ENCODE results near the gene PERCC1. TPM values are rescaled to one million over a fixed set of nuclear protein-coding genes. Genes with fewer than 3 reads are reported as not detected.

PERCC1 gene
- total RNA-seq, 4 donors from 2014 or later: not detected

DNA sequence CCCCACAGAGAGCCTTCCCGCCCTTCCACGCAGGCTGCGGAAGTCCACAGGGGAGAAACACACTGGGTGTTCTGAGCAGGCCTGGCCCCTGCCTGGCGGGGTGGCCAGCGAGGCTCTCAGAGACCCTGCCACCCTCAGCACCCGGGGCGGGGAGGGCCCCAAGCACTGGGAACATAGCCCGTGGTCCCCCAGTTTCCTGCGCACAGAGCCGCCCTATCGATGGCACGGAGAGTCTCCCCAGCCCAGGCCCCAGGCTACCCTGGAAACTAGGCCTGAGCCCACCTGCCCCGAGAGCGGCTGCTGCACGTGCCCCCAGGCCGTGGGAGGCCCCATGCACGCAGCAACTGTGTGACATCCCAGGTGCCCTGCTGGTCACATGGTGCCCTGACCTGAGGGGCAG, 23.7 kb downstream of the PERCC1 start:
- no peaks in the 10 kb centered on the region for H3K4me1 ChIP-seq
- H3K4me3 ChIP-seq: no peak overlapping the region
- no peaks in the 10 kb centered on the region for H3K36me3 ChIP-seq
- H3K27me3 ChIP-seq: no peaks in the 10 kb centered on the region
- DNase-seq: no peak
- H3K27ac ChIP-seq: no peak overlapping the region
- no peaks in the 10 kb centered on the region for H3K9me3 ChIP-seq
- TF ChIP-seq POLR2A (IDR thresholded peaks at IDR 0.05): no peak
- TF ChIP-seq, protein P1, sequence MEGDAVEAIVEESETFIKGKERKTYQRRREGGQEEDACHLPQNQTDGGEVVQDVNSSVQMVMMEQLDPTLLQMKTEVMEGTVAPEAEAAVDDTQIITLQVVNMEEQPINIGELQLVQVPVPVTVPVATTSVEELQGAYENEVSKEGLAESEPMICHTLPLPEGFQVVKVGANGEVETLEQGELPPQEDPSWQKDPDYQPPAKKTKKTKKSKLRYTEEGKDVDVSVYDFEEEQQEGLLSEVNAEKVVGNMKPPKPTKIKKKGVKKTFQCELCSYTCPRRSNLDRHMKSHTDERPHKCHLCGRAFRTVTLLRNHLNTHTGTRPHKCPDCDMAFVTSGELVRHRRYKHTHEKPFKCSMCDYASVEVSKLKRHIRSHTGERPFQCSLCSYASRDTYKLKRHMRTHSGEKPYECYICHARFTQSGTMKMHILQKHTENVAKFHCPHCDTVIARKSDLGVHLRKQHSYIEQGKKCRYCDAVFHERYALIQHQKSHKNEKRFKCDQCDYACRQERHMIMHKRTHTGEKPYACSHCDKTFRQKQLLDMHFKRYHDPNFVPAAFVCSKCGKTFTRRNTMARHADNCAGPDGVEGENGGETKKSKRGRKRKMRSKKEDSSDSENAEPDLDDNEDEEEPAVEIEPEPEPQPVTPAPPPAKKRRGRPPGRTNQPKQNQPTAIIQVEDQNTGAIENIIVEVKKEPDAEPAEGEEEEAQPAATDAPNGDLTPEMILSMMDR (IDR thresholded peaks at IDR 0.05): no peak
- intact Hi-C loops (cut with DNase I; ENCODE audit: low total_unique reads): no loop called here

DNA sequence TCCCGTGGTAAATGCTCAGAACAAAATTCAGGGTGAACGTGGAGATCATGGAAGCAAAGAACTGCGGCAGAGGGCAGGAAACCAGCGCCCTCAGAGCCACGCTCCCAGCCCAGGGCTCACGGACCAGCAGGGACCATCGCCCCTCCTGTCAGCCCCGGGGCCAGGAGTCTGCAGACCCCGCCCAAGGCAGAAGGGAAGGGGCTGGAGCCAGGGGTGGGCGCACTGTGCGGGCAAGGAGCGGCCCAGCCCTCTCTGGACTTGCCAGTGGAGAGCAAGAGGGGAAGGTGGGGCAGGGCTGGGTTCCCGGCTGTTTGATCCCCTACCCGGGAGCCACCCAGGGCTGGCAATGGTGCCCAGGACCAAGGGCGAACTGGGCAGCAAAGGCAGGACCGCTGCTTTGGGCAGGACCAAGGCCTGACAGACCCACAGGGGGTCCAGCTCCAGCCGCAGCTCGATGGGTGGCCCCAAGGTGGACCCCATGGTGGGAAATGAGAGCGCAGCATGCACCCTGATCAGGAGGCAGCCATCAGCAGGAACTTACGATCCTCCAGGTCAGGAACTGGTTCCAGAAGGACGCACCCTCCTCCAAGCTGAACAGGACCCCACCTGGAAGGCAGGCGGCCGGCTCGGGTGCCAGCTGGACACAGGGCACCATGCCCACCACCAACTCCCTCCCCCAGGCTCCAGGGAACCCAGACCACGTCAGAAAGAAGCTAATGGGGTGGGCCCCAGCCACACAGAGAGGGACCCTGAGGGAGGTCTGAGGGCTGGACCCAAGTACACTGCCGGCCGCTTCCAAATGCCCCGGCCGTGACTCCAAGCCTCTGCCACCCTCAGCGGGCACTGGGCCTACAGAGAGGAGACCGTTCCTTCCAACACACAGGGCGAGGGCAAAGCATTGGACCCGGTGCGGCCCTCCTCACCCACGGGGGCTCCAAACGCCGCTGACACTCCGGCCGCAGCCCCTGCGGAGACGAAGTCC, 24.6 kb downstream of the PERCC1 start:
- intact Hi-C loops (cut with DNase I; ENCODE audit: low total_unique reads): no loop called here
- H3K36me3 ChIP-seq: no peaks in the 10 kb centered on the region

GRCh38 chr16:1456951-1457350, 26.1 kb downstream of the PERCC1 start:
- Histone ChIP-seq H3K4me1 (no peaks in the 10 kb centered on the region), H3K27me3 (no peaks in the 10 kb centered on the region), H3K4me3 (no peak overlapping the region), H3K9me3 (no peaks in the 10 kb centered on the region), H3K36me3 (no peaks in the 10 kb centered on the region), H3K27ac (no peak overlapping the region)
- no peak for DNase-seq
- no peak for TF ChIP-seq POLR2A (IDR thresholded peaks at IDR 0.05)
- TF ChIP-seq, protein P1 (IDR thresholded peaks at IDR 0.05): no peak
- intact Hi-C loops (cut with DNase I; ENCODE audit: low total_unique reads): no loop called here

More for the DNA sequence above, 24.6 kb downstream of the PERCC1 start:
- DNase-seq: no peak
- H3K27me3 ChIP-seq: no peaks in the 10 kb centered on the region
- H3K9me3 ChIP-seq: no peaks in the 10 kb centered on the region
- no peak overlapping the region for H3K27ac ChIP-seq
- no peaks in the 10 kb centered on the region for H3K4me1 ChIP-seq
- H3K4me3 ChIP-seq: no peak overlapping the region
- TF ChIP-seq POLR2A (IDR thresholded peaks at IDR 0.05): no peak
- TF ChIP-seq, protein P1 (IDR thresholded peaks at IDR 0.05): no peak

DNA sequence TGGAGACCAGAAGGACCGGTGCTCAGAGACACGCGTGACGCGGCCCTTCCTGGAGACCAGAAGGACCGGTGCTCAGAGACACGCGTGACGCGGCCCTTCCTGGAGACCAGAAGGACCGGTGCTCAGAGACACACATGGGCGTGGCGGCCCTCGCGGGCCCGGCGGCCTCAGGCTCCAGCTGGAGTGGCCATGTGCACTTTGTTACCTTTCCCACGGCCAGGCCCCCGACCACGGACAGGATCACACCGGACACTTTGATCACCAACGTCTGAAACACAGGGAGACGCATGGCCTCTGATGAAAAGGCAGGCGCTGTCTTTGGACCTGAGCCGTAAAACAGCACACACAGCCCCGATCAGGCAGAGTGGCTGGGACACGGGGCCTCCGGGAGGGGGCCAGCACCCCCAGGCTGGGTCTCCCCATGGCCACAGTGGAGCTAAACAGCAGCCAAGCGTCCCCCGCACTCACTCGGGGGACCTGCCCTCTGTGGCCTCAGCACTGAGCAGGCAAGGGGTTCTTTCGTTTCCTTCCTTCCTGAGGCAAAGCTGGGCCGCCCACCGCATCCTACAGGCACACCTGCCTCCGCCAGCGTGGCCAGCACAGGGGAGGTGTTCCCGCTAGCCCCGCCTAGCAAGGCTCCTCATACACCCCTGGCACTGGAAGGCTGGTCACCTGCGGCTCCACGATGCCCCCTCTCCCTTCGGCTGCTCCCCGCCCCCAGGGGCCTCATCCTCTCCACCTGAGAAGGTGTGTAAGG, 26.8 kb downstream of the PERCC1 start:
- Histone ChIP-seq H3K9me3 (no peaks in the 10 kb centered on the region), H3K4me1 (no peaks in the 10 kb centered on the region), H3K27ac (no peak overlapping the region), H3K27me3 (no peaks in the 10 kb centered on the region), H3K4me3 (no peak overlapping the region), H3K36me3 (no peaks in the 10 kb centered on the region)
- no peak for TF ChIP-seq POLR2A (IDR thresholded peaks at IDR 0.05)
- TF ChIP-seq, protein P1 (IDR thresholded peaks at IDR 0.05): no peak
- intact Hi-C loops (cut with DNase I; ENCODE audit: low total_unique reads): no loop called here
- DNase-seq: no peak
